ENCODE measurements around the gene MND1. TPM values are rescaled to one million over a fixed set of nuclear protein-coding genes. Genes with fewer than 3 reads are reported as not detected.

Gene MND1
- 0.94 and 1.9 TPM in 2 replicates for total RNA-seq

GRCh38 chr4:153344131-153345011 lies at the start of gene MND1:
MND1 (plus strand) TSS chr4:153344688; CDS start chr4:153344738, 50 bp downstream.

Other genes with a start within 250 kb of the MND1 start
- 26.1 and 32.2 TPM in 2 replicates for gene TRIM2, start 140.2 kb upstream of the MND1 start, total RNA-seq
- gene TMEM131L, start 121.7 kb downstream of the MND1 start, total RNA-seq = 5.7 and 6.5 TPM in 2 replicates